Measurements from ENCODE around the gene POLR3H. TPM values are rescaled to one million over a fixed set of nuclear protein-coding genes. Genes with fewer than 3 reads are reported as not detected.
"Not testable (repeated sequence)": the region's sequence is repeated elsewhere in the genome, so short reads cannot be mapped to it uniquely, and the experiment has no call there.

POLR3H gene
- total and polyA plus RNA-seq, 2 of the 4 experiments (the other 2 are of a cell fraction), result 37.8 to 67.8 TPM

DNA sequence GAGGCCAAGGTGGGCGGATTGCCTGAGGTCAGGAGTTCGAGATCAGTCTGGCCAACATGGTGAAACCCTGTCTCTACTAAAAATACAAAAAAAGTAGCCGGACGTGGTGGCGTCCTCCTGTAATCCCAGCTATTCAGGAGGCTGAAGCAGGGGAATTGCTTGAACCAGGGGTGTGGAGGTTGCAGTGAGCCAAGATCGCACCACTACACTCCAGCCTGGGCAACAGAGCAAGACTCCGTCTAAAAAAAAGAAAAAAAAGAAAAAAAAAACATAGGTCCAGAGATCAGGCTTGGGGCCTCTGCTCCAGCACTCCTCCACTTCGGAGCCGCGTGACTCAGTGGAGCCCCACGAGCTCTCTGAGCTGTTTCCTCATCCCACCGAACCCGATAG is 14.0 kb upstream of the POLR3H start:
- BruUV-seq (replicated peaks); POLR2A ChIA-PET (ENCODE audit: unreplicated experiment); H3K56ac ChIP-seq (ENCODE audit: extremely low read depth, insufficient read depth, low read length); H3K23ac ChIP-seq (ENCODE audit: low read depth, low read length); in situ Hi-C loops (cut with MboI; ENCODE audit: low sequenced_read_pairs); CTCF ChIA-PET; ATAC-seq (ENCODE audit: low read depth); H4K20me1 ChIP-seq (ENCODE audit: insufficient read depth, low read length); DNase-seq; H3K36me3 ChIP-seq (ENCODE audit: control insufficient read depth, insufficient read depth, low read length); H3K9ac ChIP-seq (ENCODE audit: low read depth, low read length); H3K4me3 ChIP-seq (ENCODE audit: insufficient read depth, low read depth, low read length); H3K9me3 ChIP-seq (ENCODE audit: control insufficient read depth, insufficient read depth, low read length); H3K27me3 ChIP-seq (ENCODE audit: control insufficient read depth, insufficient read depth, low read length); dilution Hi-C loops (cut with HindIII; ENCODE audit: low sequenced_read_pairs, unreplicated experiment); intact Hi-C loops (cut with micrococcal nuclease); H3K4me2 ChIP-seq (ENCODE audit: low read depth, low read length); H3K18ac ChIP-seq (ENCODE audit: low read depth, low read length): not testable (repeated sequence)
- peak overlapping the region; percentile 96; the same call in 1 of the 2 replicates for H3K14ac ChIP-seq (replicated peaks; ENCODE audit: low read depth, low read length)
- peak overlapping the region; percentile 94 for H2AFZ ChIP-seq (replicated peaks; ENCODE audit: low read length, poor library complexity)
- H3K27ac ChIP-seq (ENCODE audit: insufficient read depth, low read length), result peak overlapping the region; percentile 90
- peak overlapping the region; percentile 93 for H2BK20ac ChIP-seq (ENCODE audit: low read depth, low read length)
- H2BK5ac ChIP-seq (ENCODE audit: low read depth, low read length, poor library complexity, severe bottlenecking), result peak overlapping the region; percentile 87
- H3K4me1 ChIP-seq (ENCODE audit: control insufficient read depth, insufficient read depth, low read length), result peaks cover 36% of the 10 kb centered on the region
- H4K5ac ChIP-seq (ENCODE audit: low read depth, low read length), result peak overlapping the region; percentile 89
- H2BK15ac ChIP-seq (ENCODE audit: low read depth, low read length), result peak overlapping the region; percentile 96
- peak overlapping the region; percentile 99 for H3K4ac ChIP-seq (ENCODE audit: low read depth, low read length)
- H2AK9ac ChIP-seq (replicated peaks; ENCODE audit: low read depth, low read length, poor library complexity), result peak overlapping the region; percentile 94
- H4K91ac ChIP-seq (ENCODE audit: insufficient read depth, low read depth, low read length), result peak overlapping the region; percentile 99
- peaks cover 4 to 59% of the 10 kb centered on the region in 2 experiments; a peak in 3 of 4 replicates for H3K79me1 ChIP-seq (ENCODE audit: low read depth in 1 of 2, low read length in 2 of 2)
- H2BK120ac ChIP-seq (ENCODE audit: low read depth, low read length), result peak overlapping the region; percentile 99
- peak overlapping the region; percentile 96 to 99; a peak in 3 of 4 replicates for H4K8ac ChIP-seq (ENCODE audit: low read depth in 2 of 2, low read length in 2 of 2)
- WGBS, 2 experiments (ENCODE audit: extremely low coverage in 2 of 2, insufficient read length in 1 of 2), result 84% methylated on average over 3 of the region's 13 CpGs; no CpG with 5 or more reads in 1 of the 2 experiments
- peak overlapping the region; percentile 99 for H2AK5ac ChIP-seq (ENCODE audit: low read depth, low read length)
- peaks cover 34% of the 10 kb centered on the region for H3K9me1 ChIP-seq (ENCODE audit: insufficient read depth, low read length)
